ENCODE results near the gene CDKN1C.

GRCh38 chr11:2897048-2897447 lies 11.5 kb upstream of the CDKN1C start:
- TF ChIP-seq CTCF (IDR thresholded peaks at IDR 0.05; ENCODE audit: low read depth, low read length, missing input control) (no peak), FOXA2 (IDR thresholded peaks at IDR 0.05) (no peak), REST (IDR thresholded peaks at IDR 0.05) (no peak), MAX (IDR thresholded peaks at IDR 0.05) (no peak), EGR1 (IDR thresholded peaks at IDR 0.05; ENCODE audit: low read depth in 2 of 2) (no peak), RAD21 (IDR thresholded peaks at IDR 0.05) (no peak), SP1 (IDR thresholded peaks at IDR 0.05) (no peak), JUND (IDR thresholded peaks at IDR 0.05) (no peak), ATF3 (IDR thresholded peaks at IDR 0.05) (no peak), TAF1 (conservative IDR thresholded peaks at IDR 0.05) (no peak), NR2F2 (IDR thresholded peaks at IDR 0.05) (no peak), FOXA1 (IDR thresholded peaks at IDR 0.05) (no peak), ZBTB33 (IDR thresholded peaks at IDR 0.05) (no peak)

All from liver (tissue), 3 donors.